K562 (cell line): ENCODE results near the gene SLC22A7. TPM values are rescaled to one million over a fixed set of nuclear protein-coding genes. Genes with fewer than 3 reads are reported as not detected.
A peak's percentile ranks its signal among the peaks of the same experiment; 100 is the strongest.

Source experiments
- ATAC-seq: fragments of 200-7000 bp; cut with Tn5 transposase; 3 replicates; pipeline ENCODE4 v1.9.1; 2020; ENCODE audit warnings: moderate library complexity
- BruUV-seq: library from RNA; stranded (reverse); fragments of 400-500 nt; replicated peaks from 2 replicates; lab custom pipeline; 2021; lab: Mats Ljungman, UMichigan
- CTCF ChIA-PET: fragments of 300-600 bp; formaldehyde crosslinking; extraction: SDS; loops from one replicate; lab custom pipeline; 2021; ENCODE audit warnings: low intra/inter-chr PET ratio; lab: Yijun Ruan, JAX
- POLR2A ChIA-PET: fragments of 300-600, 350-650 bp; sonication (Branson Sonifier 250); formaldehyde crosslinking; extraction: SDS; loops from one replicate; lab custom pipeline; 2021; ENCODE audit warnings: antibody characterized with exemption, inconsistent platforms; lab: Yijun Ruan, JAX
- DNase-seq, 4 experiments: peaks; one replicate each; pipeline versions ENCODE4 v3.0.0 to v3.0.0-alpha.2; 2011 to 2018; ENCODE audit warnings: low spot score in 3 of 4, mixed read lengths in 3 of 4; ENCODE audit errors: extremely low read depth in 1 of 4
- FAIRE-seq: peaks from 2 replicates; lab custom pipeline; 2011; peaks lifted over from hg19 to GRCh38; lab: Jason Lieb, UNC
- H2AFZ ChIP-seq: 2 replicates; pipeline ENCODE4 v1.6.0; 2011; ENCODE audit warnings: low read depth, low read length, control low read depth, inconsistent platforms
- H3K27ac ChIP-seq: fragments of 200-600 bp; 3 replicates; pipeline ENCODE4 v1.8.0; 2011; ENCODE audit warnings: low read depth, mild to moderate bottlenecking, control low read depth, inconsistent platforms, low read length, moderate library complexity, mixed read lengths; ENCODE audit errors: extremely low read depth
- H3K27me3 ChIP-seq, 2 experiments: fragments of 300-600 bp in 1 of 2; 2 replicates in 1 of 2; 3 replicates in 1 of 2; pipeline versions ENCODE4 v1.6.0 to v1.8.0; 2011; ENCODE audit warnings: inconsistent platforms in 2 of 2, low read length in 2 of 2, mild to moderate bottlenecking in 1 of 2, mixed read lengths in 1 of 2, moderate library complexity in 1 of 2; ENCODE audit not compliant: control insufficient read depth in 2 of 2, insufficient read depth in 2 of 2
- H3K36me3 ChIP-seq: fragments of 300-600 bp; 3 replicates; pipeline ENCODE4 v1.8.0; 2011; ENCODE audit warnings: mild to moderate bottlenecking, low read length, inconsistent platforms; ENCODE audit not compliant: control insufficient read depth, insufficient read depth
- H3K4me1 ChIP-seq, 2 experiments: fragments of 200-600 bp in 1 of 2; replicated peaks in 1 of 2; 2 replicates in 1 of 2; 3 replicates in 1 of 2; pipeline versions ENCODE4 v1.5.1 to v1.8.0; 2011; ENCODE audit warnings: inconsistent platforms in 2 of 2, low read length in 2 of 2, mild to moderate bottlenecking in 1 of 2, mixed read lengths in 1 of 2, moderate library complexity in 1 of 2; ENCODE audit not compliant: control insufficient read depth in 2 of 2, insufficient read depth in 2 of 2
- H3K4me2 ChIP-seq: 2 replicates; pipeline ENCODE4 v1.6.1; 2011; ENCODE audit warnings: low read length, control low read depth, inconsistent platforms, mixed read lengths; ENCODE audit not compliant: insufficient read depth
- H3K4me3 ChIP-seq: fragments of 200-600 bp; sonication (generic), shearing (Covaris generic); 2 replicates; pipeline ENCODE4 v1.5.1; 2016; ENCODE audit warnings: control low read depth, inconsistent platforms
- H3K79me2 ChIP-seq: fragments of 200-600 bp; 3 replicates; pipeline ENCODE4 v1.8.0; 2011; ENCODE audit warnings: low read length, inconsistent platforms; ENCODE audit not compliant: control insufficient read depth, insufficient read depth
- H3K9ac ChIP-seq, 2 experiments: 2 replicates each; pipeline versions ENCODE4 v1.6.0 to v1.6.1; 2011; ENCODE audit warnings: low read depth in 2 of 2, low read length in 2 of 2, control low read depth in 1 of 2, inconsistent platforms in 1 of 2, mild to moderate bottlenecking in 1 of 2, mixed read lengths in 1 of 2; ENCODE audit not compliant: insufficient read depth in 1 of 2
- H3K9me1 ChIP-seq: one replicate; pipeline ENCODE4 v1.6.0; 2011; ENCODE audit warnings: inconsistent platforms, mild to moderate bottlenecking, low read length, moderate library complexity; ENCODE audit not compliant: control insufficient read depth, insufficient read depth
- H3K9me3 ChIP-seq: replicated peaks from 2 replicates; pipeline ENCODE4 v1.5.1; 2011; ENCODE audit warnings: low read depth, low read length, inconsistent platforms; ENCODE audit not compliant: control insufficient read depth, insufficient read depth
- H4K20me1 ChIP-seq: replicated peaks from 2 replicates; pipeline ENCODE4 v1.6.1; 2011; ENCODE audit warnings: low read length, inconsistent platforms, mixed read lengths; ENCODE audit not compliant: control insufficient read depth, insufficient read depth
- POLR3A ChIP-seq: IDR thresholded peaks from 2 replicates; pipeline ENCODE4 v1.6.1; 2011; ENCODE audit warnings: borderline replicate concordance, mild to moderate bottlenecking, moderate library complexity; ENCODE audit not compliant: insufficient read length, insufficient read depth; ENCODE audit errors: extremely low read depth
- ZBTB1 ChIP-seq: sonication (generic); formaldehyde crosslinking; IDR thresholded peaks from 2 replicates; pipeline ENCODE4 v1.8.1; 2023; ENCODE audit warnings: missing genetic modification reagents, low read depth, mild to moderate bottlenecking, borderline replicate concordance
- WGBS: fragments of 100-300 bp; shearing (Covaris generic); methylation state at CpG from one replicate; pipeline ENCODE4 v1.1.6; 2016; ENCODE audit warnings: low coverage, mixed read lengths; ENCODE audit not compliant: insufficient coverage; ENCODE audit errors: missing lambda C conversion rate; 5-methylcytosine and 5-hydroxymethylcytosine counted together
- in situ Hi-C: fragments of 300-500 bp; cut with MboI; formaldehyde crosslinking; loops from 4 replicates; pipeline ENCODE4 v1.15.0; 2018; ENCODE audit warnings: inconsistent platforms, mixed read lengths
- intact Hi-C: fragments of 100-400 bp; cut with micrococcal nuclease; formaldehyde crosslinking; loops from 2 replicates; pipeline ENCODE4 v1.14.2; 2022
- polyA plus RNA-seq, 8 experiments: library from polyadenylated mRNA; depleted of rRNA in 4 of 8; stranded (reverse) in 5 of 8; unstranded in 3 of 8; fragments of >200 nt; fragmentation: Nextera tagmentation in 2 of 8; fragmentation: Illumina TruSeq in 1 of 8; extraction: Ambion mirVana in 2 of 8; extraction: Trizol in 1 of 8; gene quantifications; 2 replicates each; pipeline versions ENCODE4 v1.2.1 to v1.2.3, GENCODE V29; 2011 to 2014; ENCODE audit warnings: inconsistent platforms in 1 of 8, missing spikeins in 1 of 8
- total RNA-seq, 7 experiments: library from RNA; depleted of rRNA in 6 of 7; stranded (reverse); fragments of >200 nt in 6 of 7; fragmentation: Illumina TruSeq in 2 of 7; extraction: Trizol in 2 of 7; gene quantifications; 2 replicates each; pipeline versions ENCODE4 v1.2.1 to v1.2.3, GENCODE V29; 2011 to 2021; ENCODE audit warnings: low replicate concordance in 1 of 7
- TF ChIP-seq, protein P1 (sequence below): fragments of 200-800 bp; sonication (Bioruptor generic); IDR thresholded peaks from 2 replicates; pipeline ENCODE4 v1.6.1; 2017; ENCODE audit warnings: missing genetic modification characterization, missing compliant biosample characterization
- TF ChIP-seq, protein P2 (sequence below): sonication (generic); formaldehyde crosslinking; IDR thresholded peaks from 2 replicates; pipeline ENCODE4 v1.8.1; 2023; ENCODE audit warnings: mild to moderate bottlenecking, missing genetic modification reagents
- TF ChIP-seq, protein P3 (sequence below): sonication (generic); formaldehyde crosslinking; IDR thresholded peaks from 2 replicates; pipeline ENCODE4 v1.9.0; 2022; ENCODE audit warnings: mild to moderate bottlenecking, missing genetic modification reagents

Gene SLC22A7
- total and polyA plus RNA-seq, 9 of the 15 experiments (the other 6 are each of a cell fraction or from before 2014, with no cell fraction given) = not detected

DNA sequence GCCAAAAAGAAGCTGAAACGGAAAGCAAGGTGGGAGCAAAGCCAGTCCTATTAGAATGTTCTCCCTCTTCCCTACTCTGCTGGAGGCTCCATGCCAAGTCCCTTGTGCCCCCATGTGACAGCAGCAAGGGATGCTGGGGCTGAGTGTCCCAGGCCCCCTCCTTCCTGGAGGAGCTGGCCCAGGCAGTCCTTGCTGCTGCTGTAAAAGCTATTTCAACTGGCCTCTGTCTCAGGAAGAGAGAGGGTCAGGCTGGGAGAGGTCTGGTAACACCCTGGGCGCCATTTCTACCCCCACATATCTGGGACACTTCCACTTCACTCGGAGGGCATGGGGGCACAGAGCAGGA is 29.7 kb upstream of the SLC22A7 start:
- no TSS peak for BruUV-seq
- no peak for FAIRE-seq
- 0 out of 2 replicates have a peak, but pooled peaks cover 10% of the 10 kb centered on the region for H4K20me1 ChIP-seq
- POLR2A ChIA-PET = interaction anchor here (0.6 to 2.2 kb wide), 6 partner anchors 12 to 245 kb away, joined by 3 to 19 read pairs (median 3); no protein-coding TSS in a partner anchor
- no peaks in the 10 kb centered on the region for H3K79me2 ChIP-seq
- no peak for DNase-seq
- WGBS = 43% methylated on average over 3 of the region's 3 CpGs
- H3K4me2 ChIP-seq = peak overlapping the region; percentile 52; the same call in 1 of the 2 replicates
- H3K9me3 ChIP-seq = no peaks in the 10 kb centered on the region
- peak overlapping the region; percentile 12 to 61; a peak in 3 of 4 replicates for H3K9ac ChIP-seq
- intact Hi-C loops = loop anchor here (10.0 kb wide), 2 partner anchors 364 to 806 kb away; no protein-coding TSS in a partner anchor
- no peaks in the 10 kb centered on the region for H3K36me3 ChIP-seq
- H3K27me3 ChIP-seq = peaks cover 0 to 15% of the 10 kb centered on the region in 2 experiments; a peak in 3 of 5 replicates
- TF ChIP-seq, protein P1, sequence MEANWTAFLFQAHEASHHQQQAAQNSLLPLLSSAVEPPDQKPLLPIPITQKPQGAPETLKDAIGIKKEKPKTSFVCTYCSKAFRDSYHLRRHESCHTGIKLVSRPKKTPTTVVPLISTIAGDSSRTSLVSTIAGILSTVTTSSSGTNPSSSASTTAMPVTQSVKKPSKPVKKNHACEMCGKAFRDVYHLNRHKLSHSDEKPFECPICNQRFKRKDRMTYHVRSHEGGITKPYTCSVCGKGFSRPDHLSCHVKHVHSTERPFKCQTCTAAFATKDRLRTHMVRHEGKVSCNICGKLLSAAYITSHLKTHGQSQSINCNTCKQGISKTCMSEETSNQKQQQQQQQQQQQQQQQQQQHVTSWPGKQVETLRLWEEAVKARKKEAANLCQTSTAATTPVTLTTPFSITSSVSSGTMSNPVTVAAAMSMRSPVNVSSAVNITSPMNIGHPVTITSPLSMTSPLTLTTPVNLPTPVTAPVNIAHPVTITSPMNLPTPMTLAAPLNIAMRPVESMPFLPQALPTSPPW = 0 out of 2 replicates have a peak, but pooled peaks have one; percentile 0
- TF ChIP-seq, protein P2, sequence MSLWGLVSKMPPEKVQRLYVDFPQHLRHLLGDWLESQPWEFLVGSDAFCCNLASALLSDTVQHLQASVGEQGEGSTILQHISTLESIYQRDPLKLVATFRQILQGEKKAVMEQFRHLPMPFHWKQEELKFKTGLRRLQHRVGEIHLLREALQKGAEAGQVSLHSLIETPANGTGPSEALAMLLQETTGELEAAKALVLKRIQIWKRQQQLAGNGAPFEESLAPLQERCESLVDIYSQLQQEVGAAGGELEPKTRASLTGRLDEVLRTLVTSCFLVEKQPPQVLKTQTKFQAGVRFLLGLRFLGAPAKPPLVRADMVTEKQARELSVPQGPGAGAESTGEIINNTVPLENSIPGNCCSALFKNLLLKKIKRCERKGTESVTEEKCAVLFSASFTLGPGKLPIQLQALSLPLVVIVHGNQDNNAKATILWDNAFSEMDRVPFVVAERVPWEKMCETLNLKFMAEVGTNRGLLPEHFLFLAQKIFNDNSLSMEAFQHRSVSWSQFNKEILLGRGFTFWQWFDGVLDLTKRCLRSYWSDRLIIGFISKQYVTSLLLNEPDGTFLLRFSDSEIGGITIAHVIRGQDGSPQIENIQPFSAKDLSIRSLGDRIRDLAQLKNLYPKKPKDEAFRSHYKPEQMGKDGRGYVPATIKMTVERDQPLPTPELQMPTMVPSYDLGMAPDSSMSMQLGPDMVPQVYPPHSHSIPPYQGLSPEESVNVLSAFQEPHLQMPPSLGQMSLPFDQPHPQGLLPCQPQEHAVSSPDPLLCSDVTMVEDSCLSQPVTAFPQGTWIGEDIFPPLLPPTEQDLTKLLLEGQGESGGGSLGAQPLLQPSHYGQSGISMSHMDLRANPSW (CRISPR knock-in tag) = no peak
- TF ChIP-seq, protein P3, sequence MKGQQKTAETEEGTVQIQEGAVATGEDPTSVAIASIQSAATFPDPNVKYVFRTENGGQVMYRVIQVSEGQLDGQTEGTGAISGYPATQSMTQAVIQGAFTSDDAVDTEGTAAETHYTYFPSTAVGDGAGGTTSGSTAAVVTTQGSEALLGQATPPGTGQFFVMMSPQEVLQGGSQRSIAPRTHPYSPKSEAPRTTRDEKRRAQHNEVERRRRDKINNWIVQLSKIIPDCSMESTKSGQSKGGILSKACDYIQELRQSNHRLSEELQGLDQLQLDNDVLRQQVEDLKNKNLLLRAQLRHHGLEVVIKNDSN (CRISPR knock-in tag) = peak; percentile 29; the same call in 1 of the 2 replicates
- TF ChIP-seq ZBTB1 = 0 out of 2 replicates have a peak, but pooled peaks have one; percentile 27
- TF ChIP-seq POLR3A = no peak
- H3K4me3 ChIP-seq = no peak overlapping the region
- peak overlapping the region; percentile 73 for H2AFZ ChIP-seq
- no peaks in the 10 kb centered on the region for H3K9me1 ChIP-seq
- CTCF ChIA-PET = no interaction called here
- no peak overlapping the region for H3K27ac ChIP-seq
- in situ Hi-C loops = no loop called here
- ATAC-seq = no peak
- H3K4me1 ChIP-seq = peaks cover 28 to 34% of the 10 kb centered on the region in 2 experiments
